ENCODE measurements around the gene RAB4A.

- TF ChIP-seq ZNF549 (tag by site-specific recombination; IDR thresholded peaks at IDR 0.05) = no peak
- no peak for TF ChIP-seq BCL11B (tag by site-specific recombination; IDR thresholded peaks at IDR 0.05; ENCODE audit: low read depth)
These were observed 6.4 kb upstream of the RAB4A start for GRCh38 chr1:229264487-229264886.

Data from HEK293 (cell line).